Hematopoietic multipotent progenitor cell treated with erythropoietin and hydrocortisone succinate and interleukin-3 and kit ligand, for 15 days (in vitro differentiated cells): Measurements from ENCODE around the gene MAL.
"Not testable (repeated sequence)": the region's sequence is repeated elsewhere in the genome, so short reads cannot be mapped to it uniquely, and the experiment has no call there.

Experiments
- DNase-seq: peaks from one replicate; pipeline ENCODE4 v3.0.0-alpha.2; 2015; ENCODE audit warnings: low spot score

The MAL gene

GRCh38 chr2:95098273-95098672, 72.8 kb downstream of the MAL start:
- not testable (repeated sequence) for DNase-seq

- no peak for DNase-seq
Observed at GRCh38 chr2:95099910-95100309, 74.4 kb downstream of the MAL start.
